AG10803 (cell line): ENCODE results near the gene ABCA2.

Experiments
- DNase-seq: peaks from one replicate; pipeline ENCODE4 v3.0.0; 2010; ENCODE audit warnings: low read depth
- H3K4me3 ChIP-seq: 2 replicates; pipeline ENCODE4 v1.5.1; 2011; ENCODE audit warnings: mild to moderate bottlenecking, low read length, control low read depth
- CTCF ChIP-seq: conservative IDR thresholded peaks from 2 replicates; pipeline ENCODE4 v1.5.1; 2011; ENCODE audit warnings: mild to moderate bottlenecking, low read length, control low read depth, inconsistent platforms

The ABCA2 gene

DNA sequence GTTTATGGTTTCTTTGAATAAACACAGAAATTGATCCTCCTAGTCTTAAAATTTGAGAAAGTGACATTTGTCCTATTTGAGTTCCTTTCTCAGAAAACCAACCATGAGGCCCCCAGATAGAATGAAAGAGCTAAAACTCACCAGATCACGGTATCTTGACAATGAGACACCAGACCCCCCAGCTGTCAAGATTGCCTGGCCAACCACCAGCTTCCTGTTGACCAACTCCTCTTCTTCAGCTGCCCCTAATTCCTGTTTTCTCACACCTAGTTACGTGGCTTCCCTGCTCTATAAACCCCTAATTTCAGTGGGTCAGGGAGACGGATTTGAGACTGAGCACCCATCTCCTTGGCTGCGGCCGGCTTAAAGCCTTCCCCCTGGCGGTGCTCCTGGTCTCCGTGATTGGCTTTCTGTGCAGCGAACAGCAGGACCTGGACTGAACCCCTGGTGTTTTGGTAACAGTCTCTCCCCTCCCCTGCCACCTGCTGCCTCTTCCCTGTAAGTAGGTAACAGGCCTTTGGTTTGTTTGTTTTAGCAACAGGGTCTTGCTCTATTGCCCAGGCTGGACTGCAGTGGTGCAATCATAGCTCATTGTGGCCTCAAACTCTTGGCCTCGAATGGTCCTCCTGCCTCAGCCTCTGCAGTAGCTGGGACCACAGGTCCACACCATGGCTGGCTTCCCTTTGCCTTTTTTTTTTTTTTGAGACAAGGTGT is 30.6 kb upstream of the ABCA2 start:
- no peak for DNase-seq
- TF ChIP-seq CTCF: no peak
- no peak overlapping the region for H3K4me3 ChIP-seq

DNA sequence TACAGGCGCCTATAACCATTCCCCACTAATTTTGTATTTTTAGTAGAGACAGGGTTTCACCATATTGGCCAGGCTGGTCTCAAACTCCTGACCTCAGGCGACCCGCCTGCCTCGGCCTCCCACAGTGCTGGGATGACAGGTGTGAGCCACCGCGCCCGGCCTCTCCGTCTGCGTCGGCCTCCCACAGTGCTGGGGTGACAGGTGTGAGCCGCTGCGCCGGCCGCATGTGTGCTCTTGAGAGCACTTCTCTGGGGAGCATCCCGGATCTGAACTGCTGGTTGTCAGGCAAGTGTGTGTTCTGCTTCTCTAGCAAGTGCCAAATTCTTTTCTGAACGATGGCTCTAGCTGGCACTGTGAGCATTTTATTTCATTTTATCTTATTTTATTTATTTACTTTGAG is 29.5 kb upstream of the ABCA2 start:
- DNase-seq: no peak
- H3K4me3 ChIP-seq: no peak overlapping the region
- TF ChIP-seq CTCF: no peak

DNA sequence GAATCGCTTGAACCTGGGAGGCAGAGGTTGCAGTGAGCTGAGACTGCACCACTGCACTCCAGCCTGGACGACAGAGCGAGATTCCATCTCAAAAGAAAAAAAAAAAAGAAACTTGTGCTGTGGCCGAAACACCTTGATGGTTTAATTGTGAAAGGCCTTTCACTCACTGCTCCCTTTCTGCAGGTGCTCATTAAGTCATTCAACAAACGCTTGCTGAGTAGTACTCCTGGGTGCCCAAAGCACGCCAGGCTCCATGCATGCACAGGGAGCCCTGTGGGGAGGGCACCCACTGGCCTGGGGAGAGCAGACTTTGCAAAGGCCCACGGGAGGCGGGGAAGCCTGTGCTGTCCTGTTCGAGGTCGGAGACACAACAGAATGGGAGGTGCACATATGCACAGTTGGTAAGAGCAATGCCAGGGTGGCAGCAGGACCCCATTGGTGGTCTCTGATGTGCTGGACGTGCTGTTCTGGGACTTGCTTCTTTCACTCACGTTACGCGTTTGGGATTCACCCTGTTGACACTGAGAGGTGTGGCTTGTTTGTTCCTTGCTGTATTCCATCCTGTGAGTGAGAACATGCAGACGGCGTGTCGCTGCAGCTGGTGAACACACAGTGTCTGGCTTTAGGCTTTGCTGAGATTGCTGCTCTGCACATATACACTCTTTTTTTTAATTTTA is 28.8 kb upstream of the ABCA2 start:
- H3K4me3 ChIP-seq: no peak overlapping the region
- no peak for TF ChIP-seq CTCF
- no peak for DNase-seq

DNA sequence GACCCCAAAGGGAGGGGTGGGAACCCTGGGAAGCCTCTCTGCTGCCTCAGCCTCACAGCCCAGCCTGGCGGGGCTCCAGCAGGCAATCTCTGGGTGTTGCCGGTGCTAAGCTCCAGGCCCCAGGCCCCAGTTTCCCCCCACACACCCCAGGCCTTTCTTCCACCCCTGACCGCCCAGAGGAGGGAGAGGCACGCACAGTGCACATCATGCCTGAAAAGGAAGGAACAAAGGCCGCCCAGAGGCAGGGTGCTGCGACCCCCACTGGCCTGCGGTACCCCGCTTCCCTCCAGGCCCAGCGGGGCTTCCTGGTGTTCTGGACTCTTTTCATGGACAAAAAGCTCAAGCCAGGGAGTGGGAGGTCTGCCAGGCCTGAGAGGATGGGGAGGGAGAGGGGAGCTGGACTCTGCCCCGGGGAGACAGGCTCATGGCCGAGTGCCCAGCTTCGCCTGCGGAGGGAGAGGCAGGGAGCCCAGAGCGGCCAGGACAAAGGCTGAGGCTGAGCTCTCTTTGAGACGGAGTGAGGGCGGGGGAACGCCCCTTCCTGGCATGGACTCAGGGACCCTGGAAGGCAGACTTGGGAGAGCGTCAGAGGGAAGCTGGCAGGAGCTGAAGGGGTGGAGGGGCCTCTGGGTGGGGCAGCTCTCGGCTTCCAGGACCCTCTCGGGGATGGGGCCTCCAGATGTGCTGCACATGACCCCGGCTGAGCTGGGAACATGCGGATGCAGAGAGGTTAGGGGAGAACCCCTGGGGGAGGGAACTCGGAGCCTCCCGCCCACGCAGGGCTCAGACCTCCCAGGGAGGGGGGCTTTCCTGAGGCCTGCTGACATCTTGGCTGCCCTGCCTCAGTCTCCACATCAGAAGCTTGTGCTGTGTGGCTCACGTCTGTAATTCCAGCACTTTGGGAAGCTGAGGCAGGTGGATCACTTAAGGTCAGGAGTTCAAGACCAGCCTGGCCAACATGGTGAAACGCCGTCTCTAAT is 27.6 kb upstream of the ABCA2 start:
- no peak overlapping the region for H3K4me3 ChIP-seq
- peak; percentile 43 for DNase-seq
- no peak for TF ChIP-seq CTCF

DNA sequence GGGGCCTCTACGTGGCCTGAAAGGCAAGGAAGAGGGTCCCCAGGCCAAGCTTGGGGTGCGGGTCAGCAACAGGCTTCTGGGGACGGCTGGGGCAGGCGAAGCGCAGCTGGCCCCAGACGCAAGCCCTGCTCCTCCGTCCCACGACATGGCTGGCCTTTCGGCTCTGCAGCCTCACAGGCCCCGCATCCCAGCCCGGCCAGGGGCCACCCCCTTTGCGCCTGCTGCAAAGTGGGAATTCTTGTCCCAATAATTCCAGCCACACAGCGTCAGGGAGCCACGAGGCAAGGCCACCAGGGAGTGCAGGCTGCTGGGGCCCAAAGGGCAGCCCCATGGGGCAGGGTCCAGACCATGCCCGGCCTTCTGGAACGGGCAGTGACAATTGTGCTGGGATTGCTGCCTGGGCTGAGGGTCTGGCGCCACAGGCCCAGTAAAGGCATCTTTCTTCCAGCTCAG is 26.9 kb upstream of the ABCA2 start:
- no peak for TF ChIP-seq CTCF
- H3K4me3 ChIP-seq: no peak overlapping the region
- no peak for DNase-seq

GRCh38 chr9:137053944-137054931 is 26.2 kb upstream of the ABCA2 start, which contains the start of gene ENTPD2:
Gene ENTPD2, minus strand, starts transcription at chr9:137054061. Its CDS starts 64 bp downstream, at chr9:137053997.
- no peak within 1 kb of the TSS for H3K4me3 ChIP-seq
- DNase-seq: no peak
- no peak for TF ChIP-seq CTCF
